Thyroid gland (tissue), 4 donors: ENCODE results near the gene TM4SF5. TPM values are rescaled to one million over a fixed set of nuclear protein-coding genes. Genes with fewer than 3 reads are reported as not detected.

Source experiments
- DNase-seq, 2 donors: peaks; one replicate each; pipeline ENCODE4 v3.0.0-alpha.2; 2019
- H3K27ac ChIP-seq, 3 donors: fragments of 200-600 bp; sonication (generic); 1 replicate in 2 of 3; 2 replicates in 1 of 3; pipeline ENCODE4 v1.5.1; 2016 to 2019; ENCODE audit warnings: mild to moderate bottlenecking in 1 of 3, moderate library complexity in 1 of 3
- H3K27me3 ChIP-seq: fragments of 200-600 bp; sonication (generic); one replicate; pipeline ENCODE4 v1.5.1; 2019
- H3K36me3 ChIP-seq, 2 donors: fragments of 200-600 bp; sonication (generic); one replicate each; pipeline ENCODE4 v1.5.1; 2016 to 2019
- H3K4me1 ChIP-seq, 2 donors: fragments of 200-600 bp; sonication (generic); one replicate each; pipeline ENCODE4 v1.5.1; 2017 to 2019
- H3K4me3 ChIP-seq, 3 donors: fragments of 200-600 bp; sonication (generic); replicated peaks in 1 of 3; 1 replicate in 2 of 3; 2 replicates in 1 of 3; pipeline ENCODE4 v1.5.1; 2016; ENCODE audit warnings: mild to moderate bottlenecking in 1 of 3
- H3K9me3 ChIP-seq: fragments of 200-600 bp; sonication (generic); one replicate; pipeline ENCODE4 v1.5.1; 2017
- CTCF ChIP-seq, 6 experiments: fragments of 200-600 bp in 3 of 6; fragments of 450-650 bp in 3 of 6; sonication (generic) in 3 of 6; IDR thresholded peaks; one replicate each; pipeline ENCODE4 v1.5.1; 2016 to 2019; ENCODE audit warnings: antibody characterized with exemption in 6 of 6, mild to moderate bottlenecking in 2 of 6, inconsistent platforms in 1 of 6, moderate library complexity in 1 of 6
- POLR2A ChIP-seq, 2 donors: fragments of 450-650 bp; IDR thresholded peaks; one replicate each; pipeline ENCODE4 v1.6.1; 2017; ENCODE audit warnings: antibody characterized with exemption in 2 of 2, mild to moderate bottlenecking in 2 of 2, moderate library complexity in 1 of 2
- WGBS, 2 donors: methylation state at CpG; one replicate each; pipeline ENCODE4 v1.1.5; 2017; 5-methylcytosine and 5-hydroxymethylcytosine counted together
- intact Hi-C: fragments of 100-400 bp; cut with DNase I; formaldehyde crosslinking; loops from one replicate; pipeline ENCODE4 v1.15.1; 2023
- total RNA-seq, 4 donors: library from RNA; depleted of rRNA; stranded (reverse); fragments of >200 nt; gene quantifications; one replicate each; pipeline ENCODE4 v1.2.3, GENCODE V29; 2016

The TM4SF5 gene
- total RNA-seq, 4 donors from 2014 or later, result not detected

GRCh38 chr17:4780325-4780955 is 8.8 kb downstream of the TM4SF5 start:
- no peaks in the 10 kb centered on the region for H3K9me3 ChIP-seq
- TF ChIP-seq POLR2A (IDR thresholded peaks at IDR 0.05) (no peak), CTCF (IDR thresholded peaks at IDR 0.05) (no peak)
- 81 to 84% methylated on average over 11 of the region's 11 CpGs for WGBS, 2 donors
- no peak overlapping the region for H3K27ac ChIP-seq
- H3K4me1 ChIP-seq, result peaks cover 2 to 4% of the 10 kb centered on the region in 2 donors
- no peak overlapping the region for H3K4me3 ChIP-seq
- intact Hi-C loops, result no loop called here
- H3K36me3 ChIP-seq, result no peaks in the 10 kb centered on the region
- H3K27me3 ChIP-seq, result no peaks in the 10 kb centered on the region
- DNase-seq, result no peak

DNA sequence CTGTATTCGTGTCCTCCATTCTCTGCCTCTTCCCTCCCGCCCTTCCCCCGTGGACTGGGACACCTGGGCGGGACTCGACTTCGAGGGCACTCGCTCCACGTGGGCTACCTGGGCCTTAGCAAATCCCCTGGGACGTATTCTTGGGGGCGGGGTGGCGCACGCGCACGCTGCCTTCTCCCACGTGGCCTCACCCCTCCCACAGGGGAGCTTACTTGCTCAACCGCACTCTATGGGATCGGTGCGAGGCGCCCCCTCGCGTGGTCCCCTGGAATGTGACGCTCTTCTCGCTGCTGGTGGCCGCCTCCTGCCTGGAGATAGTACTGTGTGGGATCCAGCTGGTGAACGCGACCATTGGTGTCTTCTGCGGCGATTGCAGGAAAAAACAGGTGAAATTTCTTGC is 11.0 kb downstream of the TM4SF5 start:
- WGBS, 2 donors, result 30 to 36% methylated on average over 25 to 27 of the region's 28 CpGs
- Histone ChIP-seq H3K36me3 (no peaks in the 10 kb centered on the region), H3K4me1 (peaks cover 7 to 20% of the 10 kb centered on the region in 2 donors), H3K4me3 (no peak overlapping the region), H3K9me3 (no peaks in the 10 kb centered on the region), H3K27me3 (peaks cover 3% of the 10 kb centered on the region), H3K27ac (no peak overlapping the region)
- DNase-seq, result no peak
- TF ChIP-seq POLR2A (IDR thresholded peaks at IDR 0.05) (no peak), CTCF (IDR thresholded peaks at IDR 0.05) (no peak)
- intact Hi-C loops, result no loop called here

- intact Hi-C loops, result loop anchor here (2.0 to 5.0 kb wide), 2 partner anchors 43 to 105 kb away; no protein-coding TSS in a partner anchor
- 9 to 25% methylated on average over 26 to 41 of the region's 61 CpGs for WGBS, 2 donors
- peaks cover 3% of the 10 kb centered on the region for H3K27me3 ChIP-seq
- peaks cover 15 to 30% of the 10 kb centered on the region in 2 donors for H3K4me1 ChIP-seq
- no peak for DNase-seq
- H3K27ac ChIP-seq, result no peak overlapping the region
- no peak overlapping the region for H3K4me3 ChIP-seq
- no peaks in the 10 kb centered on the region for H3K9me3 ChIP-seq
- TF ChIP-seq POLR2A (IDR thresholded peaks at IDR 0.05) (no peak), CTCF (IDR thresholded peaks at IDR 0.05) (no peak)
- no peaks in the 10 kb centered on the region for H3K36me3 ChIP-seq
Measured at GRCh38 chr17:4785311-4786105, 13.8 kb downstream of the TM4SF5 start.

DNA sequence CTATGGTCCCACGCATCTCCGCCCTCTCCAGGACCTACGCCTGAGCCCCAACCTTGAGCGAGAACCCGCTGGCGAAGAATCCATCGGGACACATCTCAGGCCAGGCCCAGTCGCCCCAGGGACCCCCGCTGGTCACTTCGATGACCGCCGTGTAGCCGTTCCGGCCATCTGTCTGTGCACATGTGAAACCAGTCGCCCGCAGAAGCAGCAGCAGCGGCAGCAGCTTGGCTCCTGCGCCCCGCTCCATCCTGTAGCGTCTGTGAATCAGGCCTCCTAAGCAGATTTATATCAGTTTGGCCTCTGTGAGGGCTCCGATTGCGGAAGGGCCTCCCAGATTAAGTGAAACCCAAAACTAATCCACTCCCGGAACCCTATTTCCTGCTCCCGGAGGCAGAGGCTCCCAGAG is 14.4 kb downstream of the TM4SF5 start, which contains the start of gene VMO1:
VMO1 (minus strand) TSS at position 259 of the 406 bp plus-strand sequence; CDS start at position 247, 12 bp downstream.
- TF ChIP-seq CTCF (IDR thresholded peaks at IDR 0.05) (no peak), POLR2A (IDR thresholded peaks at IDR 0.05) (no peak)
- no peaks in the 10 kb centered on the region for H3K36me3 ChIP-seq
- intact Hi-C loops, result loop anchor here (5.0 kb wide), 1 partner anchor 44 kb away; no protein-coding TSS in a partner anchor
- no peak within 1 kb of the TSS for H3K27ac ChIP-seq
- H3K4me1 ChIP-seq, result peaks cover 15 to 30% of the 10 kb centered on the region in 2 donors
- H3K9me3 ChIP-seq, result no peaks in the 10 kb centered on the region
- DNase-seq, result peak in 1 of 2 donors; percentile 14
- H3K27me3 ChIP-seq, result peaks cover 3% of the 10 kb centered on the region
- H3K4me3 ChIP-seq, result no peak within 1 kb of the TSS
- WGBS, 2 donors, result 7 to 8% methylated on average over 13 to 22 of the region's 24 CpGs

DNA sequence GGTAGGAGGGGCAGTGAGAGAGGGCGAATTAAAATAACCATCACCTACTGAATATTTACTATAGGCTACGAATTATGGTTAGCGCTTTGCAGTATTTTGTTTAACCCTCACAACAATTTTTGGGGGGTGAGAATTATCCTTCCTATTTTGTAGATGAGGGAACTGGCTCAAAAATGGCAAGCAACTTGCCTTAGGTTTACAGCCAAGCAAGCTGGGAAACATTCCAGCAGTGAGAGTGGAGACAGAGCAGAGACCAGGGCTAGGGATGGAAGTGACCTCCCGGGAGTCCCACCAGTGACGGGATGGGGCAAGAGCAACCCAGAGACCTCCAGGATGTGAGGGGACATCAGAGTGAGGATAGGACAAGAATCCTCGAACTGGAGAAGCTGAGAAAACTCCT is 14.8 kb downstream of the TM4SF5 start:
- Histone ChIP-seq H3K27ac (no peak overlapping the region), H3K9me3 (no peaks in the 10 kb centered on the region), H3K4me3 (no peak overlapping the region), H3K4me1 (peaks cover 15 to 30% of the 10 kb centered on the region in 2 donors), H3K36me3 (no peaks in the 10 kb centered on the region), H3K27me3 (peaks cover 3% of the 10 kb centered on the region)
- WGBS, 2 donors, result 10 to 15% methylated on average over 6 of the region's 6 CpGs
- DNase-seq, result no peak
- TF ChIP-seq CTCF (IDR thresholded peaks at IDR 0.05) (no peak), POLR2A (IDR thresholded peaks at IDR 0.05) (no peak)
- intact Hi-C loops, result loop anchor here (5.0 kb wide), 1 partner anchor 44 kb away; no protein-coding TSS in a partner anchor
